Naive thymus-derived CD4-positive, alpha-beta T cell (primary cell): Measurements from ENCODE around the gene RD3L. TPM values are rescaled to one million over a fixed set of nuclear protein-coding genes. Genes with fewer than 3 reads are reported as not detected.

ENCODE experiments used
- ATAC-seq: fragments of 150-1000 bp; cut with Tn5 transposase; 2 replicates; pipeline ENCODE4 v1.10.0; 2021; ENCODE audit warnings: mild to moderate bottlenecking, moderate library complexity
- CTCF ChIA-PET: fragments of 350-600 bp; sonication (Branson Sonifier 250); formaldehyde crosslinking; loops from one replicate; lab custom pipeline; 2021; ENCODE audit warnings: antibody characterized with exemption; lab: Charles Lee
- POLR2A ChIA-PET: fragments of 350-600 bp; sonication (Branson Sonifier 250); formaldehyde crosslinking; loops from one replicate; lab custom pipeline; 2021; ENCODE audit warnings: antibody characterized with exemption, inconsistent platforms; lab: Charles Lee
- DNase-seq, 9 donors: peaks; one replicate each; pipeline versions ENCODE4 v3.0.0 to v3.0.0-alpha.2; 2020 to 2022; ENCODE audit warnings: mixed read lengths in 1 of 9
- H3K27ac ChIP-seq: one replicate; pipeline ENCODE4 v1.7.0; 2013; ENCODE audit warnings: mild to moderate bottlenecking, low read depth, low read length, moderate library complexity
- H3K27me3 ChIP-seq, 2 donors: one replicate each; pipeline ENCODE4 v1.7.0; 2013; ENCODE audit warnings: low read length in 2 of 2, mild to moderate bottlenecking in 2 of 2, moderate library complexity in 2 of 2; ENCODE audit not compliant: control insufficient read depth in 2 of 2, insufficient read depth in 2 of 2
- H3K36me3 ChIP-seq, 3 experiments: 1 replicate in 2 of 3; 2 replicates in 1 of 3; pipeline ENCODE4 v1.7.0; 2013; ENCODE audit warnings: low read length in 3 of 3, mild to moderate bottlenecking in 3 of 3, moderate library complexity in 1 of 3; ENCODE audit not compliant: insufficient read depth in 3 of 3, control insufficient read depth in 2 of 3
- H3K4me1 ChIP-seq, 2 donors: one replicate each; pipeline ENCODE4 v1.7.0; 2013; ENCODE audit warnings: low read length in 2 of 2, mild to moderate bottlenecking in 2 of 2, moderate library complexity in 1 of 2; ENCODE audit not compliant: control insufficient read depth in 2 of 2, insufficient read depth in 2 of 2
- H3K4me3 ChIP-seq: 2 replicates; pipeline ENCODE4 v1.7.0; 2013; ENCODE audit warnings: mild to moderate bottlenecking, low read length
- H3K9me3 ChIP-seq, 3 experiments: 1 replicate in 2 of 3; 2 replicates in 1 of 3; pipeline ENCODE4 v1.7.0; 2013; ENCODE audit warnings: low read length in 3 of 3; ENCODE audit not compliant: control insufficient read depth in 2 of 3
- H3K27ac Mint-ChIP-seq, 9 donors: one replicate each; pipeline ENCODE4 v1.8.0; 2020 to 2022; ENCODE audit warnings: mixed read lengths in 9 of 9, mild to moderate bottlenecking in 8 of 9, moderate library complexity in 5 of 9, inconsistent platforms in 2 of 9
- H3K27me3 Mint-ChIP-seq, 5 donors: one replicate each; pipeline ENCODE4 v1.8.0; 2021 to 2022; ENCODE audit warnings: mixed read lengths in 5 of 5, mild to moderate bottlenecking in 1 of 5
- H3K36me3 Mint-ChIP-seq, 5 donors: one replicate each; pipeline ENCODE4 v1.8.0; 2020 to 2022; ENCODE audit warnings: mixed read lengths in 5 of 5, mild to moderate bottlenecking in 3 of 5, inconsistent platforms in 1 of 5
- H3K4me1 Mint-ChIP-seq, 7 donors: one replicate each; pipeline ENCODE4 v1.8.0; 2020 to 2022; ENCODE audit warnings: mixed read lengths in 7 of 7, mild to moderate bottlenecking in 3 of 7, inconsistent platforms in 1 of 7
- H3K4me3 Mint-ChIP-seq, 10 donors: one replicate each; pipeline ENCODE4 v1.8.0; 2020 to 2022; ENCODE audit warnings: mild to moderate bottlenecking in 10 of 10, mixed read lengths in 10 of 10, moderate library complexity in 6 of 10, inconsistent platforms in 2 of 10
- H3K9me3 Mint-ChIP-seq, 11 donors: one replicate each; pipeline ENCODE4 v1.8.0; 2020 to 2022; ENCODE audit warnings: mixed read lengths in 11 of 11, mild to moderate bottlenecking in 4 of 11, inconsistent platforms in 1 of 11, moderate library complexity in 1 of 11
- intact Hi-C, 2 donors: fragments of 100-400 bp; cut with micrococcal nuclease; formaldehyde crosslinking; loops; one replicate each; pipeline ENCODE4 v1.15.1; 2023
- polyA plus RNA-seq, 2 donors: library from polyadenylated mRNA; unstranded; fragments of 300-500 nt; fragmentation: Illumina TruSeq; gene quantifications; one replicate each; pipeline ENCODE4 v1.2.3, GENCODE V29; 2021
- total RNA-seq, 6 experiments: library from RNA in 5 of 6; stranded (reverse) in 5 of 6; gene quantifications; 1 replicate in 5 of 6; 2 replicates in 1 of 6; pipeline ENCODE4 v1.2.3 and lab custom pipeline; 2021 to 2026

The RD3L gene
- total and polyA plus RNA-seq, 7 experiments from 2014 or later: not detected

DNA sequence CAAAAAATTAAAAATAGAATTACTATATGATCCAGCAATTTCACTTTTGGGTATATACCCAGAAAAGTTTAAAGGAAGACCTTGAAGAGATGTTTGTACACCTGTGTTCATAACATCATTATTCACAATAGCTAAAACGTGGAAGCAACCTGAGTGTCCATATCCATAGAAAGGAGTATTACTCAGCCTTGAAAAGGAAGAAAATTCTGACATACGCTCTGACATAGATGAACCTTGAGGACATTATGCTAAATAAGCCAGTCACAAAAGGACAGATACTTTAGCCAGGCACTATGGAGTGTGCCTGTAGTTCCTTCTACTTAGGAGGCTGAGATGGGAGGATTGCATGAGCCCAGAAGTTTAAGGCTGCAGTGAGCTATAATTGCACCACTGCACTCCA lies 6.1 kb upstream of the RD3L start:
- no peak overlapping the region for H3K4me3 Mint-ChIP-seq

DNA sequence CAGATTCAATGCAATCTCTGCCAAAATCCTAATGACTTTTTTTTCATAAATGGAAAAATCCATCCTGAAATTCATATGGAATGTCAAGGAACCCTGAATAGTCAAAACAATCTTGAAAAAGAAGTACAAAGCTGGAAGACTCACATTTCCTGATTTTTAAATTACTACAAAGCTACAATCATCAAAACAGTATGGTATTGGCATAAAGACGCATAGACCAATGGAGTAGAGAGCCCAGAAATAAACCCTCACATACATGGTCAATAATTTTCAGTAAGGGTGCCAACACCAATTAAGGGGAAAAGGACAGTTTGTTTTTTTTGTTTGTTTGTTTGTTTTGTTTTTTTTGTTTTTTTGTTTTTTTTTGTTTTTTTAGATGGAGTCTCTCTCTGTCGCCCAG lies 4.6 kb upstream of the RD3L start:
- H3K36me3 ChIP-seq: no peaks in the 10 kb centered on the region
- CTCF ChIA-PET: interaction anchor here (0.6 to 0.7 kb wide), 2 partner anchors 35 to 269 kb away, joined by 3 read pairs; no protein-coding TSS in a partner anchor
- no peaks in the 10 kb centered on the region for H3K9me3 ChIP-seq
- Mint-ChIP-seq H3K4me3 (no peak overlapping the region), H3K27me3 (peaks cover 29 to 42% (median 39%) of the 10 kb centered on the region in 5 donors), H3K4me1 (peaks cover 0 to 3% (median 0%) of the 10 kb centered on the region in 7 donors), H3K36me3 (no peaks in the 10 kb centered on the region), H3K9me3 (peaks cover 0 to 9% (median 2%) of the 10 kb centered on the region in 11 donors), H3K27ac (no peak overlapping the region)
- H3K27me3 ChIP-seq: no peaks in the 10 kb centered on the region
- POLR2A ChIA-PET: no interaction called here
- H3K4me1 ChIP-seq: no peaks in the 10 kb centered on the region
- intact Hi-C loops: no loop called here
- ATAC-seq: no peak
- DNase-seq: no peak
- H3K4me3 ChIP-seq: no peak overlapping the region
- no peak overlapping the region for H3K27ac ChIP-seq

More for the DNA sequence above, 6.1 kb upstream of the RD3L start:
- CTCF ChIA-PET: no interaction called here
- peaks cover 0 to 3% (median 0%) of the 10 kb centered on the region in 7 donors for H3K4me1 Mint-ChIP-seq
- no peak overlapping the region for H3K27ac Mint-ChIP-seq
- no peaks in the 10 kb centered on the region for H3K36me3 Mint-ChIP-seq
- DNase-seq: no peak
- H3K9me3 Mint-ChIP-seq: peaks cover 0 to 9% (median 2%) of the 10 kb centered on the region in 11 donors
- Histone ChIP-seq H3K27ac (no peak overlapping the region), H3K4me1 (no peaks in the 10 kb centered on the region), H3K36me3 (no peaks in the 10 kb centered on the region), H3K27me3 (no peaks in the 10 kb centered on the region), H3K4me3 (no peak overlapping the region), H3K9me3 (no peaks in the 10 kb centered on the region)
- intact Hi-C loops: no loop called here
- POLR2A ChIA-PET: no interaction called here
- H3K27me3 Mint-ChIP-seq: peaks cover 23 to 40% (median 35%) of the 10 kb centered on the region in 5 donors
- no peak for ATAC-seq

DNA sequence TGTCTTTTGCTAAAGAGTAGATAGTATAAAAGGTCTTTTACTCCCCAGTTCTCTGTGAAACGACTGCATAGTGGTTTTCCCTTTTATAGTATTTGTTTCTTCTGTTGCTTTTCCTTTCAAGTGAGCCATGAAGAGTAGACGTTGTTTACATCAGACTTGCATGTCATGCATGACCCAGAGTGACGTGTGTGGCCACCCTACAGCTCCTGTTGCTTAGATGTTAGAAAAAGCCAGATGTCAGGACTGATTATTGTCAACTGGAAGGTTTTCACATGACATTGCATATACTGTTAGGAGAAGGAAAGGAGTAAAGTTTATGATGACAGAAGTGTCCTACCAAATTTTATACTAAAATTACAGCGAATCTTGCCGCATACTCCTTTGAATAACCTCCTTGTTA lies 1.3 kb upstream of the RD3L start:
- no peak for ATAC-seq
- no peaks in the 10 kb centered on the region for H3K27me3 ChIP-seq
- no peaks in the 10 kb centered on the region for H3K36me3 ChIP-seq
- H3K27ac ChIP-seq: no peak overlapping the region
- CTCF ChIA-PET: interaction anchor here (0.6 kb wide), 1 partner anchor 146 kb away, joined by 3 read pairs; no protein-coding TSS in a partner anchor
- no peak overlapping the region for H3K4me3 ChIP-seq
- Mint-ChIP-seq H3K27ac (no peak overlapping the region), H3K27me3 (peaks cover 39 to 50% (median 47%) of the 10 kb centered on the region in 5 donors), H3K4me1 (peaks cover 0 to 3% (median 0%) of the 10 kb centered on the region in 7 donors), H3K36me3 (no peaks in the 10 kb centered on the region), H3K9me3 (peaks cover 0 to 9% (median 2%) of the 10 kb centered on the region in 11 donors), H3K4me3 (no peak overlapping the region)
- POLR2A ChIA-PET: no interaction called here
- H3K9me3 ChIP-seq: no peaks in the 10 kb centered on the region
- intact Hi-C loops: no loop called here
- H3K4me1 ChIP-seq: no peaks in the 10 kb centered on the region
- no peak for DNase-seq

DNA sequence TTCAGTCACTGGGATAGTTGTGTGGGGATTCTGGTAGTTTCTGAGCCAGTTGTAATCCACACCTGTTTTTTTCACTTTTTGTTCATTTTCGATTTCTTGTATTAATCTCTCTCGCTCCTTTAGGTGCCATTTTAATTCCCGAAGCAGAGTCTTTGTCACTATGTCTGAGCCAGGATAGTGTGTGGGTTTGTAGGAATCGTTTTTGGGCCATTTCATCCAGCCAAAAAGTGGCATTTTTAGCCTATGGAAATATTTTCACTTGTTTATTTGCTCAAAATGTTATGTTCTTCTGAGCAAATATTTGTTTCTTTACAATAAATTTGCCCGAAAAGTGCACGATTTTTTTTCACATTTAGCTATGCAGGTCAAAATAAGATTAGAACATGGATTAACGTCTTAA lies 867 bp downstream of the RD3L start:
- intact Hi-C loops: no loop called here
- ChIA-PET POLR2A (no interaction called here), CTCF (no interaction called here)
- no peak overlapping the region for H3K4me3 ChIP-seq
- Mint-ChIP-seq H3K4me1 (peaks cover 0 to 3% (median 0%) of the 10 kb centered on the region in 7 donors), H3K36me3 (no peaks in the 10 kb centered on the region), H3K27ac (no peak overlapping the region), H3K27me3 (peaks cover 31 to 45% (median 37%) of the 10 kb centered on the region in 5 donors), H3K9me3 (peaks cover 0 to 3% (median 0%) of the 10 kb centered on the region in 11 donors), H3K4me3 (no peak overlapping the region)
- H3K27me3 ChIP-seq: no peaks in the 10 kb centered on the region
- no peak overlapping the region for H3K27ac ChIP-seq
- DNase-seq (no peak), ATAC-seq (no peak)
- H3K4me1 ChIP-seq: no peaks in the 10 kb centered on the region
- no peaks in the 10 kb centered on the region for H3K9me3 ChIP-seq
- no peaks in the 10 kb centered on the region for H3K36me3 ChIP-seq

DNA sequence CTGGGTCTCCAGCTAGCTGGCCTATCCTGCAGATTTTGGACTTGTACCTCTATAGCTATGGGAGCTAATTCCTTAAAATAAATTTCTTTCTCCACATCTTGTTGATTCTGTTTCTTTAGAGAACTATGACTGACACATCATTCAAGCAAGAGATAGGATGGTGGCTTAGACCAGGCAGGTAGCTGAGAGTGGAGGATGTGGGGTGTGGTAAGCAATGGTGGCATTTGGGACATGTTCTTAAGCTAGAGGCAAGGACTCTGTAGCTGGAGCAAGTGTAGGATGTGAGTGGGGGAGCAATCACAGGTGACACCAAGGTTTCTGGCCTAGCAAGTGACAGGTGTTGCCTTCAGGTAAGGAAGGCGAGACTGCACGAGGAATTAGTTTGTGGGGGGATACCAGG lies 7.2 kb downstream of the RD3L start:
- intact Hi-C loops: no loop called here
- Histone ChIP-seq H3K27ac (no peak overlapping the region), H3K4me1 (no peaks in the 10 kb centered on the region), H3K4me3 (no peak overlapping the region), H3K27me3 (no peaks in the 10 kb centered on the region), H3K36me3 (no peaks in the 10 kb centered on the region), H3K9me3 (no peaks in the 10 kb centered on the region)
- ChIA-PET CTCF (no interaction called here), POLR2A (no interaction called here)
- H3K4me3 Mint-ChIP-seq: no peak overlapping the region
- no peaks in the 10 kb centered on the region for H3K9me3 Mint-ChIP-seq
- H3K36me3 Mint-ChIP-seq: no peaks in the 10 kb centered on the region
- peak overlapping the region in 1 of 9 donors; percentile 6 for H3K27ac Mint-ChIP-seq
- DNase-seq: no peak
- peaks cover 0 to 7% (median 0%) of the 10 kb centered on the region in 7 donors for H3K4me1 Mint-ChIP-seq
- H3K27me3 Mint-ChIP-seq: peaks cover 0 to 8% (median 4%) of the 10 kb centered on the region in 5 donors
- no peak for ATAC-seq

DNA sequence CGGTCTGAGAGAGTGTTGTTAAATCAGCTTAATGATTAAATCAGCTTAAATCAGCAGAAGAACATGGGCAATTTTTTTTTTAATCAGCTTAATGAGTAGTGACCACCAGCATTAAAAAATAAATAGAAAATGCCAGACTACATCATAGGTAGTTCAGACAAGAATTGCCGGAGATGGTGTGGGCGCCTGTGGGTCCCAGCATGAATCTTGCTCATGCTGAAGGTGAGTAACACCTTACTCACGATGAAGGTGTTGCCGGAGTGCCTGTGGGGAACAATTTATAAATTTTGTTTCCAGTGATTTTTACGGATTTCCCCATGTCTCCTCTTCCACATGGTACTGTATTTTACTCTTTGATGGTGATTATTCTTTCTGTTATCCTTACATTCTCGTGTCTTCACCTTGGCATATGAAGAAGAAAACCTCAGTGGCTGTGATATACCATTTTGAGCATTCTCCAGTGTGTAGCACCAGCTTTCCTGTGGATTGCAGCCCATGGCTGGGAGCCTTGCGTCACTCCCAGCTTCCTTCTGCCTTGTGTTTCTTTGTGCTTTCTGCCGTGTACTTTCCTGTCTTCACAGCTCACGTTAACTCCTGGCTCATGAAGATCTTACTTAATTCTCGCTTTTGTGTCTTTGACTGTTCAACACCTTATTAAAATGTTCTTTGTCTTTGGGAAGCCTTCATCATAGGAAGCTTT lies 9.4 kb downstream of the RD3L start:
- Histone ChIP-seq H3K4me1 (no peaks in the 10 kb centered on the region), H3K4me3 (no peak overlapping the region), H3K9me3 (no peaks in the 10 kb centered on the region), H3K36me3 (no peaks in the 10 kb centered on the region), H3K27ac (no peak overlapping the region), H3K27me3 (no peaks in the 10 kb centered on the region)
- H3K9me3 Mint-ChIP-seq: no peaks in the 10 kb centered on the region
- ATAC-seq: no peak
- intact Hi-C loops: loop anchor here in 1 of 2 donors (1.0 kb wide), 1 partner anchor 23 kb away; no protein-coding TSS in a partner anchor
- no peak overlapping the region for H3K27ac Mint-ChIP-seq
- H3K4me3 Mint-ChIP-seq: no peak overlapping the region
- peaks cover 0 to 10% (median 0%) of the 10 kb centered on the region in 7 donors for H3K4me1 Mint-ChIP-seq
- ChIA-PET CTCF (interaction anchor here (1.2 kb wide), 1 partner anchor 32 kb away, joined by 3 read pairs; no protein-coding TSS in a partner anchor), POLR2A (no interaction called here)
- no peaks in the 10 kb centered on the region for H3K36me3 Mint-ChIP-seq
- no peak for DNase-seq
- H3K27me3 Mint-ChIP-seq: peaks cover 0 to 8% (median 0%) of the 10 kb centered on the region in 5 donors
